ENCODE results near the gene AURKAIP1. TPM values are rescaled to one million over a fixed set of nuclear protein-coding genes. Genes with fewer than 3 reads are reported as not detected.

AURKAIP1 gene
- total RNA-seq, 4 donors from 2014 or later, result 92.7 to 134 (median 123) TPM

- Histone ChIP-seq H3K4me3 (no peak overlapping the region), H3K4me1 (peaks cover 33 to 66% (median 39%) of the 10 kb centered on the region in 3 donors), H3K27ac (no peak overlapping the region), H3K27me3 (no peaks in the 10 kb centered on the region), H3K36me3 (peaks cover 19 to 49% (median 36%) of the 10 kb centered on the region in 3 donors), H3K9me3 (no peaks in the 10 kb centered on the region)
- no peak for TF ChIP-seq CTCF (IDR thresholded peaks at IDR 0.05)
- no peak for TF ChIP-seq POLR2A (IDR thresholded peaks at IDR 0.05)
- 86 to 92% methylated on average over 5 to 13 of the region's 18 CpGs for WGBS, 2 donors
- no peak for DNase-seq
- intact Hi-C loops (cut with DNase I), result no loop called here
Measured at GRCh38 chr1:1342584-1343115, 32.4 kb downstream of the AURKAIP1 start.

GRCh38 chr1:1342061-1342562, 32.9 kb downstream of the AURKAIP1 start:
- Histone ChIP-seq H3K27ac (no peak overlapping the region), H3K4me1 (peaks cover 27 to 60% (median 34%) of the 10 kb centered on the region in 3 donors), H3K9me3 (no peaks in the 10 kb centered on the region), H3K27me3 (no peaks in the 10 kb centered on the region), H3K4me3 (no peak overlapping the region), H3K36me3 (peaks cover 19 to 55% (median 39%) of the 10 kb centered on the region in 3 donors)
- TF ChIP-seq CTCF (IDR thresholded peaks at IDR 0.05) (no peak), POLR2A (IDR thresholded peaks at IDR 0.05) (no peak)
- WGBS, 2 donors, result 60% methylated on average over 1 of the region's 28 CpGs; no CpG with 5 or more reads in 1 of the 2 donors
- intact Hi-C loops (cut with DNase I), result no loop called here
- no peak for DNase-seq

- intact Hi-C loops (cut with DNase I), result no loop called here
- TF ChIP-seq POLR2A (IDR thresholded peaks at IDR 0.05) (no peak), CTCF (IDR thresholded peaks at IDR 0.05) (no peak)
- no peak for DNase-seq
- H3K9me3 ChIP-seq, result no peaks in the 10 kb centered on the region
- no peaks in the 10 kb centered on the region for H3K27me3 ChIP-seq
- peaks cover 22 to 55% (median 29%) of the 10 kb centered on the region in 3 donors for H3K4me1 ChIP-seq
- no peak overlapping the region for H3K27ac ChIP-seq
- H3K36me3 ChIP-seq, result peaks cover 22 to 60% (median 43%) of the 10 kb centered on the region in 3 donors
- no peak overlapping the region for H3K4me3 ChIP-seq
- WGBS, 2 donors, result 69 to 100% methylated on average over 2 to 3 of the region's 17 CpGs
Measured at GRCh38 chr1:1341549-1342021, 33.4 kb downstream of the AURKAIP1 start.

GRCh38 chr1:1340791-1341548, 34.0 kb downstream of the AURKAIP1 start:
- no peaks in the 10 kb centered on the region for H3K9me3 ChIP-seq
- no peak overlapping the region for H3K27ac ChIP-seq
- H3K4me1 ChIP-seq, result peaks cover 16 to 49% (median 23%) of the 10 kb centered on the region in 3 donors
- intact Hi-C loops (cut with DNase I), result no loop called here
- 90 to 91% methylated on average over 35 to 36 of the region's 36 CpGs for WGBS, 2 donors
- no peak for TF ChIP-seq CTCF (IDR thresholded peaks at IDR 0.05)
- no peak for TF ChIP-seq POLR2A (IDR thresholded peaks at IDR 0.05)
- H3K36me3 ChIP-seq, result peaks cover 25 to 66% (median 49%) of the 10 kb centered on the region in 3 donors
- no peaks in the 10 kb centered on the region for H3K27me3 ChIP-seq
- DNase-seq, result no peak
- no peak overlapping the region for H3K4me3 ChIP-seq

GRCh38 chr1:1340185-1340584, 34.8 kb downstream of the AURKAIP1 start:
- H3K36me3 ChIP-seq, result peaks cover 25 to 74% (median 51%) of the 10 kb centered on the region in 3 donors
- DNase-seq, result no peak
- intact Hi-C loops (cut with DNase I), result no loop called here

More at GRCh38 chr1:1340185-1340584, 34.8 kb downstream of the AURKAIP1 start:
- H3K4me1 ChIP-seq, result peaks cover 8 to 41% (median 15%) of the 10 kb centered on the region in 3 donors
- no peak overlapping the region for H3K27ac ChIP-seq
- H3K4me3 ChIP-seq, result no peak overlapping the region
- 88 to 97% methylated on average over 6 to 8 of the region's 23 CpGs for WGBS, 2 donors
- no peaks in the 10 kb centered on the region for H3K27me3 ChIP-seq
- H3K9me3 ChIP-seq, result no peaks in the 10 kb centered on the region
- TF ChIP-seq CTCF (IDR thresholded peaks at IDR 0.05) (no peak), POLR2A (IDR thresholded peaks at IDR 0.05) (no peak)

Measured in esophagus squamous epithelium (tissue), 5 donors.